ENCODE data around the gene MPV17.

DNA sequence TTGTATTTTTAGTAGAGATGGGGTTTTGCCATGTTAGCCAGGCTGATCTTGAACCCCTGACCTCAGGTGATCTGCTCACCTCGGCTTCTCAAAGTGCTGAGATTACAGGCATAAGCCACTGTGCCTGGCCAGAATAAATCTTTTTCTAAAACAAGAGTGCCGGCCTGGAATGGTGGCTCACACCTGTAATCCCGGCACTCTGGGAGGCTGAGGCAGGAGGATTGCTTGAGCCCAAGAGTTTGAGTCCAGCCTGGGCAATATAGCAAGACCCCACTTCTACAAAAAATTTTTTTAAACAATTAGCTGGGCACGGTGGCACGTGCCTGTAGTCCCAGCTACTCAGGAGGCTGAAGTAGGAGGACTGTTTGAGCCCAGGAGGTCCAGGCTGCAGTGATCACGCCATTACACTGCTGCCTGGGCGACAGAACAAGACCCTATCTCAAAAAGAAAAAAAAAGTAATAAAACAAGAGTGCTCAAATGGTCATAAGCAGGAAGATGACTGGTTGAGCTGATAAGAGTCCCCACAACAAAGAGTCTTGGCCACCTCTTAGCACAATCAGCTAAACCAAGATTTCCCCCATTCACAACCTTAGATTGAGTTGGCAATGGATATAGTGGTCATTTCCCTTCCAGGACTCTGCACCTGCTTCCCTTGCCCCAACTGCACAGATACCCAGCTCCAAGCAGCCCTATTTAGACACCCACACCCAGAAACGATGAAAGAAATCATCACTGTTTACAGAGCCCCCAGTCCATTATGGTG lies 8.8 kb downstream of the MPV17 start:
- no peak for TF ChIP-seq FOXA1 (IDR thresholded peaks at IDR 0.05)
- TF ChIP-seq FOXA1 (CRISPR knock-in tag; IDR thresholded peaks at IDR 0.05), result no peak
- TF ChIP-seq, protein P1, sequence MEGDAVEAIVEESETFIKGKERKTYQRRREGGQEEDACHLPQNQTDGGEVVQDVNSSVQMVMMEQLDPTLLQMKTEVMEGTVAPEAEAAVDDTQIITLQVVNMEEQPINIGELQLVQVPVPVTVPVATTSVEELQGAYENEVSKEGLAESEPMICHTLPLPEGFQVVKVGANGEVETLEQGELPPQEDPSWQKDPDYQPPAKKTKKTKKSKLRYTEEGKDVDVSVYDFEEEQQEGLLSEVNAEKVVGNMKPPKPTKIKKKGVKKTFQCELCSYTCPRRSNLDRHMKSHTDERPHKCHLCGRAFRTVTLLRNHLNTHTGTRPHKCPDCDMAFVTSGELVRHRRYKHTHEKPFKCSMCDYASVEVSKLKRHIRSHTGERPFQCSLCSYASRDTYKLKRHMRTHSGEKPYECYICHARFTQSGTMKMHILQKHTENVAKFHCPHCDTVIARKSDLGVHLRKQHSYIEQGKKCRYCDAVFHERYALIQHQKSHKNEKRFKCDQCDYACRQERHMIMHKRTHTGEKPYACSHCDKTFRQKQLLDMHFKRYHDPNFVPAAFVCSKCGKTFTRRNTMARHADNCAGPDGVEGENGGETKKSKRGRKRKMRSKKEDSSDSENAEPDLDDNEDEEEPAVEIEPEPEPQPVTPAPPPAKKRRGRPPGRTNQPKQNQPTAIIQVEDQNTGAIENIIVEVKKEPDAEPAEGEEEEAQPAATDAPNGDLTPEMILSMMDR (CRISPR knock-in tag; IDR thresholded peaks at IDR 0.05), result no peak
- TF ChIP-seq HNRNPLL (IDR thresholded peaks at IDR 0.05; ENCODE audit: low read depth, low read length, poor library complexity, severe bottlenecking), result no peak
- no peak for TF ChIP-seq SMAD3 (CRISPR knock-in tag; IDR thresholded peaks at IDR 0.05)
- TF ChIP-seq PRPF4 (IDR thresholded peaks at IDR 0.05; ENCODE audit: low read depth, low read length, poor library complexity, severe bottlenecking), result no peak
- TF ChIP-seq ZNF143 (CRISPR knock-in tag; IDR thresholded peaks at IDR 0.05), result no peak
- TF ChIP-seq, protein P2, sequence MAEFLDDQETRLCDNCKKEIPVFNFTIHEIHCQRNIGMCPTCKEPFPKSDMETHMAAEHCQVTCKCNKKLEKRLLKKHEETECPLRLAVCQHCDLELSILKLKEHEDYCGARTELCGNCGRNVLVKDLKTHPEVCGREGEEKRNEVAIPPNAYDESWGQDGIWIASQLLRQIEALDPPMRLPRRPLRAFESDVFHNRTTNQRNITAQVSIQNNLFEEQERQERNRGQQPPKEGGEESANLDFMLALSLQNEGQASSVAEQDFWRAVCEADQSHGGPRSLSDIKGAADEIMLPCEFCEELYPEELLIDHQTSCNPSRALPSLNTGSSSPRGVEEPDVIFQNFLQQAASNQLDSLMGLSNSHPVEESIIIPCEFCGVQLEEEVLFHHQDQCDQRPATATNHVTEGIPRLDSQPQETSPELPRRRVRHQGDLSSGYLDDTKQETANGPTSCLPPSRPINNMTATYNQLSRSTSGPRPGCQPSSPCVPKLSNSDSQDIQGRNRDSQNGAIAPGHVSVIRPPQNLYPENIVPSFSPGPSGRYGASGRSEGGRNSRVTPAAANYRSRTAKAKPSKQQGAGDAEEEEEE (CRISPR knock-in tag; IDR thresholded peaks at IDR 0.05; ENCODE audit: borderline replicate concordance), result no peak
- TF ChIP-seq, protein P3, sequence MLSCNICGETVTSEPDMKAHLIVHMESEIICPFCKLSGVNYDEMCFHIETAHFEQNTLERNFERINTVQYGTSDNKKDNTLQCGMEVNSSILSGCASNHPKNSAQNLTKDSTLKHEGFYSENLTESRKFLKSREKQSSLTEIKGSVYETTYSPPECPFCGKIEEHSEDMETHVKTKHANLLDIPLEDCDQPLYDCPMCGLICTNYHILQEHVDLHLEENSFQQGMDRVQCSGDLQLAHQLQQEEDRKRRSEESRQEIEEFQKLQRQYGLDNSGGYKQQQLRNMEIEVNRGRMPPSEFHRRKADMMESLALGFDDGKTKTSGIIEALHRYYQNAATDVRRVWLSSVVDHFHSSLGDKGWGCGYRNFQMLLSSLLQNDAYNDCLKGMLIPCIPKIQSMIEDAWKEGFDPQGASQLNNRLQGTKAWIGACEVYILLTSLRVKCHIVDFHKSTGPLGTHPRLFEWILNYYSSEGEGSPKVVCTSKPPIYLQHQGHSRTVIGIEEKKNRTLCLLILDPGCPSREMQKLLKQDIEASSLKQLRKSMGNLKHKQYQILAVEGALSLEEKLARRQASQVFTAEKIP (CRISPR knock-in tag; IDR thresholded peaks at IDR 0.05; ENCODE audit: borderline replicate concordance), result no peak
- TF ChIP-seq ETV6 (CRISPR knock-in tag; conservative IDR thresholded peaks at IDR 0.05), result no peak
- TF ChIP-seq, protein P4, sequence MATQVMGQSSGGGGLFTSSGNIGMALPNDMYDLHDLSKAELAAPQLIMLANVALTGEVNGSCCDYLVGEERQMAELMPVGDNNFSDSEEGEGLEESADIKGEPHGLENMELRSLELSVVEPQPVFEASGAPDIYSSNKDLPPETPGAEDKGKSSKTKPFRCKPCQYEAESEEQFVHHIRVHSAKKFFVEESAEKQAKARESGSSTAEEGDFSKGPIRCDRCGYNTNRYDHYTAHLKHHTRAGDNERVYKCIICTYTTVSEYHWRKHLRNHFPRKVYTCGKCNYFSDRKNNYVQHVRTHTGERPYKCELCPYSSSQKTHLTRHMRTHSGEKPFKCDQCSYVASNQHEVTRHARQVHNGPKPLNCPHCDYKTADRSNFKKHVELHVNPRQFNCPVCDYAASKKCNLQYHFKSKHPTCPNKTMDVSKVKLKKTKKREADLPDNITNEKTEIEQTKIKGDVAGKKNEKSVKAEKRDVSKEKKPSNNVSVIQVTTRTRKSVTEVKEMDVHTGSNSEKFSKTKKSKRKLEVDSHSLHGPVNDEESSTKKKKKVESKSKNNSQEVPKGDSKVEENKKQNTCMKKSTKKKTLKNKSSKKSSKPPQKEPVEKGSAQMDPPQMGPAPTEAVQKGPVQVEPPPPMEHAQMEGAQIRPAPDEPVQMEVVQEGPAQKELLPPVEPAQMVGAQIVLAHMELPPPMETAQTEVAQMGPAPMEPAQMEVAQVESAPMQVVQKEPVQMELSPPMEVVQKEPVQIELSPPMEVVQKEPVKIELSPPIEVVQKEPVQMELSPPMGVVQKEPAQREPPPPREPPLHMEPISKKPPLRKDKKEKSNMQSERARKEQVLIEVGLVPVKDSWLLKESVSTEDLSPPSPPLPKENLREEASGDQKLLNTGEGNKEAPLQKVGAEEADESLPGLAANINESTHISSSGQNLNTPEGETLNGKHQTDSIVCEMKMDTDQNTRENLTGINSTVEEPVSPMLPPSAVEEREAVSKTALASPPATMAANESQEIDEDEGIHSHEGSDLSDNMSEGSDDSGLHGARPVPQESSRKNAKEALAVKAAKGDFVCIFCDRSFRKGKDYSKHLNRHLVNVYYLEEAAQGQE (IDR thresholded peaks at IDR 0.05; ENCODE audit: borderline replicate concordance in 1 of 2, low read depth in 1 of 2, low read length in 2 of 2), result no peak
- no peak for TF ChIP-seq SMC3 (IDR thresholded peaks at IDR 0.05; ENCODE audit: low read length)
- TF ChIP-seq NR3C1 (CRISPR knock-in tag; IDR thresholded peaks at IDR 0.05), result no peak
- no peak for TF ChIP-seq EZH2 (conservative IDR thresholded peaks at IDR 0.05; ENCODE audit: low read depth, low read length)

Data from HepG2 (cell line).